HG03025 (cell line): ENCODE results near the gene DGKD.

ENCODE experiments used
- ATAC-seq: cut with Tn5 transposase; IDR thresholded peaks from one replicate; pipeline ENCODE4 v1.9.1; 2021; ENCODE audit warnings: mild to moderate bottlenecking, moderate library complexity; ENCODE audit not compliant: unreplicated experiment, low FRiP score

DGKD gene

DNA sequence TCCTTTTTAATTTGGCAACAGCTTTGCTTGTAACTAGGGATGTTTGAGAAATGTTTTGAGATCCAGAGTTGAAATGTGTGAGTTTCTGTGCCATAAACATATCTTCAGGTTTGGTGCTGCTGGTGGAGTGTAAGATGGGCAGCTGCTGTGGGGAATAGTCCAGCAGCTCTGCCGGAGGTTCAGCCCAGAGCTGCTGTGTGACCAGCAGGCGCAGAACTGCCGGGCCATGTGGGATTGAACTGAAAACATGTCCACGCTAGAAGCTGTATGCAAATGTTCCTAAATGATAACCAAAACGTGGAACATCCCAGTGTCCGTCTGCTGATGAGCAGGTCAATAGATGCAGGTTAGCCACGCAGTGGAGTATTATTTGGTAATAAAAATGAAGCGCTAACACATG, 99.6 kb downstream of the DGKD start:
- ATAC-seq: no peak

DNA sequence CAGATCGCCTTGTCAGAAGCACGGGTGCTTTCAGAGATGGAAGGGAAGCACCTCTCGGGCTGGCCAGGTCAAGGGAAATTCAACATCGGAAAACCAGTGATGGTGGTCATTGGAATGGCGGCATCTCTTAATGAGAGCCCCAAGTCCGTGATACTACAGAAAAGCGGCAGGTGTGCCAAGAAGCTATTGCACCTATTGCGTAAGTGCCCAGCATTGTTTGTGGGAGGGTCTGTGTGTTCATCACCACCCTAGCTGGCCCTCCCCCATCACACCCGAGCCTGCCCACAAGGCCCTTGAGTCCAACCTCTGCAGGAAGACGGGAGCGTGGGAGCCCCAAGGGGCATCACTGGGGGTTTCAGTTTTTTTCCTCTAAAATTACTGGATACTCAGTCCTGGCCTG, 100.7 kb downstream of the DGKD start:
- ATAC-seq: no peak

DNA sequence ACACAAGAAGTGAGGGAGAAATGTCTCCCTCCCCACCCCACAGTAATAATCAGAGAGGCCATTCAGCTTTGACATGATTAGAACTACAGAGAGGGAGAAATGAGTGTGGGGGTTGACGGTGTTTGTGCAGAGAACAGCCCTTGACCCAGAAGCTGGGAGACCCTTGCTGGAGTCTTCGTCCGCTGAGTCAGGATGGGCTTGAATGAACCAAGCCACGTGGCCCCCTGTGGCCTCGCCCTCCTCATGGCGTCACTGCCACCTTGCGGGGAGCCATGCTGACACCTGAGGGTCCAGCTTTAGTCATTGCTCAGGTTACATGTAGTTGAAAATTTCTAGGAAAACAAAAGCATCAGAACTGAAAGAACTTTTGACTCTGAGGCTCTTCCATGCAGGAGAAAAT, 101.2 kb downstream of the DGKD start:
- ATAC-seq: no peak

DNA sequence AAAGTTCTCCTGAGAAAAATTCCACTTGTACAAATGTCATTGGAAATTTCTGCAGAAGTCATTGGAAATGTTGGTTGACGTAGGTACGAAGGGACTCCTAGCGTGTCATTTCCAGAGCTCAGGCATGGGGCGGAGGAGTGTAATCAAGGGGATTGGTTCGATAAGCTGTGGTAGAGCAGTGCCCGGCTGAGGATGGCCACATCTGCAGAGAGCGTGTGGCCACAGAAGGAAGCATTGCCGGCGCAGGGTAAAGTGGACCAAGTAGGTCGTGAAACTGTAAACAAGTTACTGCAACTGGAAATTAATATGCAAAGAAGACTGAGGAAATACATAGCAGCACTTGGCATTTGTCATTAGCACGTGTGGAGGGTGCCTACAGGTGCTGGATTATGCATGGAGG, 101.8 kb downstream of the DGKD start:
- ATAC-seq: no peak

DNA sequence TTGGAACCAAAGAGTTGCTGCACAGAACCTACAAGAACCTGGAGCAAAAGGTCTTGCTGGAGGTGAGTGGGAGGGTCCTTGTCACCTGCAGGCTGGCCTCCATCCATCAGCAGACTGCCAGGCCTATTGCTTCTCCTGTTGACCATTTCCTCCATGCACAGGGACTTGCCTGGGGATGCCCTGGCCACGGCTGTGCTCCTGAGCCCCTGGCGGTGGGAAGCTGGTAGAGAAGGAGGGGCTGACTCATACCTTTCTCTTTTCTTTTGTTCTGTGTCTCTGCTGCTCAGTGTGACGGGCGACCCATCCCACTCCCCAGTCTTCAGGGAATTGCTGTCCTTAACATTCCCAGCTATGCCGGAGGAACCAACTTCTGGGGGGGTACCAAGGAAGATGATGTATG, 102.6 kb downstream of the DGKD start:
- ATAC-seq: no peak

DNA sequence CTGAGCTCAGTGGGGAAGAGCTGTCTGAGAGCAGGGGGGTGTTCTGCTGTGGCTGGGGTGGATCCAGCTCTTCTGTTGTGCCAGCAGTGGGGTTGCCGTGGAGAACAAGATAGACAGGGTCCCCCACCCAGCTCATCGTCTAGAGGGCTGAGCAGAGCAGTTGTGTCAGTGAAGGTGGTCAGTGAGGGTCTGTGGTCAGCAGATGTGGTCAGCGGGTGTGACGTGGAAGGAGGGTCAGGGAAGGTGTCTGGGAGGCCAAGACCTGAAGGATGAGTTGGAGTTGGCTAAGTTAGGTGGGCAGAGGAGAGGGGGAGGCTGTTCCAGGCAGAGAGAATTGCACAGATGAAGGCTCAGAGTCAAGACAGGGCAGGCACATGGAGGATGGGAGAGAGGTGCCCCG, 103.1 kb downstream of the DGKD start:
- ATAC-seq: no peak

DNA sequence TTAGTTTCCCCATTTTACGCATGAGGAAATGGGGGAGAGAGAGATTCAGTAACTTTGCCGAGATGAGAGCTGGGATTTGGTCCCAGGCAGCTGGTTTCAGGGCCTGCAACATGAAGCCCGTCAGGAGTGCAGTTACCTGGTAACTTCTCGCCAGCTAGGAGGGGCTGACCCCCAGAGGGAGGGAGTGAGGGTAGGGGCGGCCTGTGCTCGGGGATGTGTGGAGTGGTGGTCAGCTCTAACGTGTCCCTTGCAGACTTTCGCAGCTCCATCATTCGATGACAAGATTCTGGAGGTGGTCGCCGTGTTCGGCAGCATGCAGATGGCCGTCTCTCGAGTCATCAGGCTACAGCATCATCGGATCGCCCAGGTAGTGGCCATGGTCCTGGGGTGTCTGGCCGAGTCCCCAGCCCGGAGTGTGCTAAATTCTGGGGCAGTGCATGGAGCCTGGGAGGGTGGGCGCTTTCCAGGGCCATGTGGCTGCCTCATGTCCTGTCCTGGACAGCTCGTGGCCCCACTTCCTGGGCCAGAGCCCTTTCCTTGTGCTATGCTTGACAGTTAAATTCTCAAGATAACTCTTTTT, 103.8 kb downstream of the DGKD start:
- ATAC-seq: no peak

DNA sequence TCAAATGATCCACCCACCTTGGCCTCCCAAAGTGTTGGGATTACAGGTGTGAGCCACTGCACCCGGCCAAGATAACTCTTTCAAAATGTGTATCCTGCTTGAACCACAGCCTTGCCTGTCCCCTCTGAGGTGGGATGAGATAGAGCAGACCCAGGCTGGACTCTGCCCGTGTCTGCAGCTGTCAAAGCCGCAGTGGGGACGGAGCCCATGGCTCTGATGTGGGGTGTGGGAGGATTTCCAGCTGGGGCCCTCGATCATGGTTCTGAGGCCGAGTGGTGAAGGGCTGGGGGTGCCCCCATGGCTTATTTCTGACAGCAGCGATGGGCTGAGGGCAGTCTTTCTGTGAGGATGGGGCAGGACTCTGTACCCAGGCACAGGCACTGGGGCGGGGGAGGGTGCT, 104.5 kb downstream of the DGKD start:
- ATAC-seq: no peak

DNA sequence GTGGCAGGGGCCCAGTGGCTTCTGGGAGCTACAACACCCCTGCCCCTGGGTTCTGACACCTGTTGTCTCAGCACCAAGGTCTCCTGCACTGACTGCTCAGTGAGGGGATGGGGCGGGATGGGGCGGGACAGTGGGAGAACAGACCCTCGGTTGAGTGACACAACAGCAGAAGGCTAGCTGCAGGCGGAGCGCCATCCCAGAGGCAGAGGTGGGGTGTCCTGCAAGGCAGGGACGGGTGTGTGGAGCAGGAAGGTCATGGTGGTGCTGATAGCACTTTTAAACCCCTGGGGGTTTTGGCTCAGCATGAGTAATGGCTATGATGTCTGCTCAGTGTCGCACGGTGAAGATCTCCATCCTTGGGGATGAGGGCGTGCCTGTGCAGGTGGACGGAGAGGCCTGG, 105.1 kb downstream of the DGKD start:
- no peak for ATAC-seq

DNA sequence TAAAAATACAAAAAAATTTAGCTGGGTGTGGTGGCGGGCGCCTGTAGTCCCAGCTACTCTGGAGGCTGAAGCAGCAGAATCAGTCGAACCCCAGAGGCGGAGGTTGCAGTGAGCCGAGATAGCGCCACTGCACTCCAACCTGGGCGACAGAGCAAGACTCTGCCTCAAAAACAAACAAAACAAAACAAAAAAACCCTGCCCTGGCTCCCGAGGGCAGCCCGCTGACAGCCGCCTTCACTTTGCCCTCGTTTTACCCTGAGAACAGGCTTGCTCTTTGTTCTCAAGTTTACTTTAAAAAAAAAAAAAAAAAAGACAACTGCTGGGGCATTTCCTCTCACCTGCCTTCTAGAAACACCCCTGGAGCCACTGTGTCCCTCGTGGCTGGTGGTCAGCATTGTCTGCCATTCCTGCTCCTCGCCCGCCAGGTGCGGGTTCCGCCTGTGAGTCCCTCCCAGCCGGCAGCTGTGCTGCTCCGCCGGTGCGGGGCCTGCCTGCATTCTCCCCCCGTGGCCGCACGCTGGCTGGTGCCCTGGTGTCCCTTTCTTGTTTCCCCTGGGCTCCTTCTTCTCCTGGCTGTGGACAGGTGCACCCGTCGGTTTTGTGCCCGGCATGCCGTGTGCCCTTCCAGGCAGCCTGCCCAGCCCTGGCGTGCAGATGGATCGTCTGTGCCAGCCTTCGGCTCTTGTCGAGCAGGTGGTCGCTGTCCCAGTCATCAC, 106.6 kb downstream of the DGKD start:
- no peak for ATAC-seq

DNA sequence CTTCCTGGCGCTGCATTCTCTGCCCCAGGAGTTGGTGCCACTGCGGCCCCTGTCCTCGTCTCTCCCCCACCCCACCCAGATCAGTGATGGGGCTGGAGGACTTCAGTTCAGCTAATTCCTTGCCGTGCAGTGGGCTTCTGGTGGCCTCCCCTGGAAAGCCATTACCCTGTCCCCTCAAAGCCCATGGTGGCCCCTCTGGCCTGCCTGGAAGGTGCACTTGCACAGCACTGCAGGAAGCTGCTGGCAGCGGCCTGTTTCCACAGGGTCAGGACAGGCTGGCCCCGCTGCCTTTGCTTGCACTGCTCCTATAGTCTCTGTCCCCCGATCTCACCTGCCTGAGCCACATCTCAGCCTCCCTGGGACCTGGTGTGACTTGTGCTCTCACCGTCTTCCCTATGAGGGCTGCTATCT, 107.2 kb downstream of the DGKD start:
- ATAC-seq: no peak

DNA sequence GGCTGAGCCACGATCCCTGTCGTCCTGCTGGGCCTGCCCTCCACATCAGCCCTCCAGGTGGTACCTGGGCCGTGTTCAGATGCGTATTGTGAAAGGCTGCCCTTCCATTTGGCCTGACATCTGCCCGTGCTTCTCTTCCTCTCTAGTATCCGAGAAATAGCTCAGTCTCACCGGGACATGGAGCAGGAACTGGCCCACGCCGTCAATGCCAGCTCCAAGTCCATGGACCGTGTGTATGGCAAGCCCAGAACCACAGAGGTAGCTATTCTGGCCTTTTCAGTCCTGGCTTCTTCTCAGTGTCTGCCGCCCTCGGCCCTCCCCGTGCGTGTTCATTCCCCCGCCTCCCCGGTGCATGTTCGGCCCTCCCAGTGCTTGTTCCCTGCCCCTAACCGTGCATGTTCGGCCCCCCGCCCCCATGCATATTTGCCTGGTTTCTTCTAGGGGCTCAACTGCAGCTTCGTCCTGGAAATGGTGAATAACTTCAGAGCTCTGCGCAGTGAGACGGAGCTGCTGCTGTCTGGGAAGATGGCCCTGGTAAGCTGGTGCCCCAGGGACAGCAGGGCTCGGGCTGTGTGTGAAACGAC, 108.0 kb downstream of the DGKD start:
- ATAC-seq: no peak

DNA sequence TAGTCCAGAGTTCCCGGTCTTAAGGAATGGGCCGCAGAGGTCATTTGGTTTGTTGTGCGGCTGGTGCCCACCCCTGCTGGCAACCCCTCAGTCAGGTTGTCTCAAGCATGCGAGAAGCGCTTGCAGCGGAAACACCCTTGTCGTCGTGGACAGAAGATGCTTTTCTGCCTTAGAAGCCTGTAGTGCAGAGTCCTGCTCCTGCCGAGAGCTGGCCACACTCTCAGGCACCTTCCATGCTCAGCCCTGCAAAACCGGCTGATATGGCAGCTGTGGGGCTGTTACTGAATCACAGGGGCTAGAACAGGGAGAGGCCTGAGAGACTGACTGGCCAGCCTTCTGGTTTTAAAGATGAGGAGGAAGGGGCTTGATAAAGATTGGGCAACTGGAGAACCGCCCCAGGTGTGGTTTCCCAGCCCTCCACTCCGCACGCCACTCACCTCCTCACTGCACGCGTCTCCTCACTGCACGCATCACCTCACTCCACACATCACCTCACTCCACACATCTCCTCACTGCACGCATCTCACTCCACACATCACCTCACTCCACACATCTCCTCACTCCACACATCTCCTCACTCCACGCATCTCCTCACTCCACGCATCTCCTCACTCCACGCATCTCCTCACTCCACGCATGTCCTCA, 108.7 kb downstream of the DGKD start:
- ATAC-seq: no peak

DNA sequence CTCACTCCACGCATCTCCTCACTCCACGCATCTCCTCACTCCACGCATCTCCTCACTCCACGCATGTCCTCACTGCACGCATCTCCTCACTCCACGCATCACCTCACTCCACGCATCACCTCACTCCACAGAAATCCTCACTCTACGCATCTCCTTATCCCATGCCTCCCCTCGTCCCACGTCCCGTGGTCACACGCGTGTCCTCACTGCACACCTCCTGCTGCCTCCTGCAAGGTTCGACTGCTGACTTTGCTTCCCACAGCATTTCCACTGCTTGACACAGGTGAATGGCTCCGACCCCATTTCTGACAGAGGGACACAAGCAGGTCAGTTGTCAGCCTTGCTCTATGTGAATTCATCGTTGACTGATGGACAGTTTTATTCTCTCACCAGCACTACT, 109.3 kb downstream of the DGKD start:
- ATAC-seq: no peak

DNA sequence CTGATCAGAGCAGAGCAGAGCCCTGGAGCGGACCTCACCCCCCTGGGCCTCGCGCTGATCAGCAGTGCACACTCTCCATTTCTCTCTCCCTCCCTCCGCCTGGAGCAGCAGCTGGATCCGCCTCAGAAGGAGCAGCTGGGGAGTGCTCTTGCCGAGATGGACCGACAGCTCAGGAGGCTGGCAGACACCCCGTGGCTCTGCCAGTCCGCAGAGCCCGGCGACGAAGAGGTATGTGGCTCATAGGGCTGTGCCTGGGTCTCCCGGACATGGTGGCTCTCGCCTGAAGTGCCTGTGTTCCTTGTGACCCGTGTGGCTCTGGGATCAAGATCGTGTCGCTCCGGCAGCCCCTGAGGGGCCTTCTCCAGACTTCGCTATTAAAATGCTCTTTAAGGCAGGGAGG, 109.8 kb downstream of the DGKD start:
- ATAC-seq: no peak

DNA sequence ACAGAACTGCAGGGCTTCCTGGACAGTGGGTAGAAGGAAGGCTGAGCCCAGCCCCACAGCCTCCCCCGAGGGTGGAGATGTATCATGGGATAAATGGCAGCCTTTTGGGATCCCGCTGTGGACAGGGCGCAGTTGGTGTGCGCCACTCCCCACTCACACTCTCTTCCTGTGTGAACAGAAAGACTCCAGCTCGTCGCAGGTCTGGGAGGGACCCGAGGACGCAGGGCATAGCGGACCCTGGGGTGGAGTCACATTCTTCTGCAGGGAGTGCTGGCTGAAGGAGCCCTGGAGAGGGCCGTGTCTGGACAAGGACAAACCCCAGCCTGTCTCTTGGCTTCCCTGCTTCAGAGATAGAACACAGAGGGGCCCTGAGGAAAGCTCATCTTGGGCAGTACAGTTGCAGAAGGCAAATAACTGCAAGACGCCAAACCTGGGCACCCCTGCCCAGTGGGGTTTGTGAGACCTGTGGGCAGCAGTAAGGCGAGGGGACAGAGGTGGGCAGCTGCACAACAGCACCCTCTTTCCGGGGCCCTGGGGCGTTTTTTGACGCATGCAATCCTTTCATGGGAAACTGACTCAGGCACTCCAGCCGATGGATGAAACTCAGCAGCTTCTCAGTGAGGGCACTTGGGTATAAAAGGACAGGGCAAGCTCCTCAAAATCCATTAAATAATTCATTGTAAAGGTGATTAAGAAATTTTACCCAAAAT, 110.4 kb downstream of the DGKD start:
- no peak for ATAC-seq

DNA sequence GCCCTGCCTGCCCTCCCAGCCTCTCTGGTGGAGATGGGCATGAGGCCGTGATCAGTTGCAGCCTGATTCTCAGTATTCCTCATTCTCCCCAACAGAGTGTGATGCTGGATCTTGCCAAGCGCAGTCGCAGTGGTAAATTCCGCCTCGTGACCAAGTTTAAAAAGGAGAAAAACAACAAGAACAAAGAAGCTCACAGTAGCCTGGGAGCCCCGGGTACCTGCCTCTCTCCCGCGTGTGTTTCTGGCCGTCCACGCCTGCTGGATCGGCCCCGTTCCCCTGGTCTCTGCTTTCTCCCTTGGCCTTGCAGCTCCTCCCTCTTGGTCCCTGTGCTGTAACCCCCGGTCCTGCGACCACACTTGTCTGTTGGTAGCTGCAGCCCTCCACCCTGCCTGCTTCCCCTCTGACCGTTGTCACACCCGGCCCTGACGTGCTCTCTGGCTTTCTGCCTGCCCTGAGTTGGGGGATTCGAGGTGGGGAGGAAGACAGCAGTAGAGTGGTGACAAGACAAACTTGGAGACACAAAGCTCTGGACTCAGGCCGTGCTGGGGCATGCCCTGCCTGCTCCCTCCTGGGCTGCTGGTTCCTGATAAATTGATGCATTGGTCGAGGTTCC, 112.8 kb downstream of the DGKD start:
- ATAC-seq: no peak

DNA sequence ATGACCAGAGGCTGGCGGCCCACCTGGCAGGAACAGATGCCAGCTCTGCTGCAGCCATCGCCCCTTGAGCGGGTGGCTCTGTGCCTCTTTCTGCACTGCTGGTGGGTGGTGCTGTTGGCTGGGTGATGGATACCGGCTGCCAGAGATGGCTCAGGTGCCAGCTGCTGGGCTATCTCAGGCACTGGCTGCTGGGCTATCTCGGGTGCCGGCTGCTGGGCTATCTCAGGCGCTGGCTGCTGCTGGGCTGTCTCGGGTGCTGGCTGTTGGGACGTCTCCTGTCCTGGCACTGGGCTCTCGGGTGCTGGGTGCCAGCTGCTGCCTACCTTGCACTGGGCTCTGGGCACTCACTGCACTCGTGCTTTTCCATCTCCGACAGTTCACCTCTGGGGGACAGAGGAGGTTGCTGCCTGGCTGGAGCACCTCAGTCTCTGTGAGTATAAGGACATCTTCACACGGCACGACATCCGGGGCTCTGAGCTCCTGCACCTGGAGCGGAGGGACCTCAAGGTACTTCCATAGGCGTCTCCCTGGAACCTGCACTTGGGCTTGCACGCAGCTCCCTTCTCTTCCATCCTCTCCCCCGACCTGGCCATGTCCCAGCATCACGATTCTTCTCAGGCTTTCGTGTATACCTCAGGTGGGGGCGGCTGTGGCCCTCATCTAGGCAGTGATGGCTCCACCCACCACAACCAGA, 113.9 kb downstream of the DGKD start:
- ATAC-seq: no peak

DNA sequence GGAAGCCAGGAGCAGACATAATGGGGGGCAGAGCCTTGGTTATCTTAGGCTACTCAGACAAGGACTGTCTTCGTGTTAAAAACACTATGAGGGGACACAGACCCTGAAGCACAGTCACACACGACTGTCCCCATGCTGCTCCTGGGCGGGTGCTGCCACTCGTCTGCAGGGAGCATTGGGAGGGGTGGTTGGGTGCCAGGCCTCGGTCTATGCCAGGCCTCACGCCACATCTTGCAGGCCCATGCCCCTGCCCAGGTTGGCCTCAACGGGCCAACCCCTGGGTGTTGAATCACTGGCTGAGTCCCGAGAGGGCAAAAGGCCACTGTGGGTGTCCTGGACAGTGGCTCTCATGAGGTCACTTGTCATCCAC, 114.4 kb downstream of the DGKD start:
- ATAC-seq: no peak
